ENCODE data around the gene SIL1. TPM values are rescaled to one million over a fixed set of nuclear protein-coding genes. Genes with fewer than 3 reads are reported as not detected.
A peak's percentile ranks its signal among the peaks of the same experiment; 100 is the strongest.

Gene SIL1
- polyA plus RNA-seq, 12 donors, result 19.6 to 46.8 (median 27.2) TPM; not detected in 1

GRCh38 chr5:138962614-138963370 lies 235.4 kb downstream of the SIL1 start:
- no peak for DNase-seq

GRCh38 chr5:138961729-138962128 lies 236.4 kb downstream of the SIL1 start:
- DNase-seq, result no peak

- DNase-seq, result no peak
Measured at GRCh38 chr5:138961221-138961620, 236.9 kb downstream of the SIL1 start.

- DNase-seq, result no peak
Measured at GRCh38 chr5:138960145-138960692, 237.9 kb downstream of the SIL1 start.

GRCh38 chr5:138956801-138957200 lies 241.4 kb downstream of the SIL1 start:
- DNase-seq, result no peak

- DNase-seq, result no peak
Measured at GRCh38 chr5:138955671-138956295, 242.4 kb downstream of the SIL1 start.

GRCh38 chr5:138955013-138955660 lies 243.0 kb downstream of the SIL1 start:
- peak; percentile 50 for DNase-seq

GRCh38 chr5:138954257-138955012 lies 243.7 kb downstream of the SIL1 start:
- no peak for DNase-seq

GRCh38 chr5:138953387-138954256 lies 244.5 kb downstream of the SIL1 start:
- DNase-seq, result peak; percentile 51

GRCh38 chr5:138952962-138953361 lies 245.2 kb downstream of the SIL1 start:
- DNase-seq, result no peak

- DNase-seq, result no peak
Measured at GRCh38 chr5:138951986-138952735, 246.0 kb downstream of the SIL1 start.

- no peak for DNase-seq
Measured at GRCh38 chr5:138951091-138951985, 246.8 kb downstream of the SIL1 start.

GRCh38 chr5:138950421-138951031 lies 247.6 kb downstream of the SIL1 start:
- no peak for DNase-seq

- DNase-seq, result no peak
Measured at GRCh38 chr5:138949988-138950387, 248.2 kb downstream of the SIL1 start.

- no peak for DNase-seq
Measured at GRCh38 chr5:138949223-138949574, 249.0 kb downstream of the SIL1 start.

- DNase-seq, result no peak
Measured at GRCh38 chr5:138948471-138949222, 249.5 kb downstream of the SIL1 start.

- DNase-seq, result no peak
Measured at GRCh38 chr5:138947780-138948179, 250.4 kb downstream of the SIL1 start.
